GM19193 (cell line): ENCODE measurements around the gene IL17C.

Experiments
- POLR2A ChIP-seq: IDR thresholded peaks from 4 replicates; pipeline ENCODE4 v1.6.1; 2011; ENCODE audit not compliant: insufficient read depth, insufficient read length; ENCODE audit errors: extremely low read depth

IL17C gene, protein sequence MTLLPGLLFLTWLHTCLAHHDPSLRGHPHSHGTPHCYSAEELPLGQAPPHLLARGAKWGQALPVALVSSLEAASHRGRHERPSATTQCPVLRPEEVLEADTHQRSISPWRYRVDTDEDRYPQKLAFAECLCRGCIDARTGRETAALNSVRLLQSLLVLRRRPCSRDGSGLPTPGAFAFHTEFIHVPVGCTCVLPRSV

DNA sequence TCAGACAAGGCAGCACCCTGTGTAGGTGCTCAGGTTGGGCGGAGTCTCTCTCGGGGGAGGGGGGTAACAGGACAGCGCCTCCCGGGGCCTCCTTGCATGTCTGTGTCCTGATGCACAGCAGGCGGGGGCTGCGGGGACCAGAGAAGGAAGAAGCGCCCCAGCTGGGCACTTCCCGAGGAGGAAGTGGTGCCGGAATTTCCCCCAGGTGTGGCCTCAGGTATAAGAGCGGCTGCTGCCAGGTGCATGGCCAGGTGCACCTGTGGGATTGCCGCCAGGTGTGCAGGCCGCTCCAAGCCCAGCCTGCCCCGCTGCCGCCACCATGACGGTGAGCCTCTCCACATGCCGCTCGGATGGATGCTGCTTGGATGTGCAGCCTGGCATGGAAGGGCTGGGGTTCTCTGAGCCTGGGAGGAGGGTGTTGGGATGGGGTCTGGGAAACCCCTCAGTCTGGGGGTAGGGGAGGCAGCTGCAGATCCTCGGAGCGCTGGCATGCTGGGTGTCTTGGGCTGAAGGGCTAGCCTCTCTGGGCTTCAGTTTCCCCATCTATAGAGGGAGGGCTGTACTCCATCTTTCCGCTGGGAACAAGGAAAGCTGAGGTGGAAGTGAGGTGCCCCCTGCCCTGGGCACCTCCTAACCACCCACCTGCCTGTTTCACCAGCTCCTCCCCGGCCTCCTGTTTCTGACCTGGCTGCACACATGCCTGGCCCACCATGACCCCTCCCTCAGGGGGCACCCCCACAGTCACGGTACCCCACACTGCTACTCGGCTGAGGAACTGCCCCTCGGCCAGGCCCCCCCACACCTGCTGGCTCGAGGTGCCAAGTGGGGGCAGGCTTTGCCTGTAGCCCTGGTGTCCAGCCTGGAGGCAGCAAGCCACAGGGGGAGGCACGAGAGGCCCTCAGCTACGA, at the start of gene IL17C:
Gene IL17C, plus strand, starts transcription at position 250 of the 908 bp plus-strand sequence. Its CDS starts 70 bp downstream, at position 320.
- no peak for TF ChIP-seq POLR2A

DNA sequence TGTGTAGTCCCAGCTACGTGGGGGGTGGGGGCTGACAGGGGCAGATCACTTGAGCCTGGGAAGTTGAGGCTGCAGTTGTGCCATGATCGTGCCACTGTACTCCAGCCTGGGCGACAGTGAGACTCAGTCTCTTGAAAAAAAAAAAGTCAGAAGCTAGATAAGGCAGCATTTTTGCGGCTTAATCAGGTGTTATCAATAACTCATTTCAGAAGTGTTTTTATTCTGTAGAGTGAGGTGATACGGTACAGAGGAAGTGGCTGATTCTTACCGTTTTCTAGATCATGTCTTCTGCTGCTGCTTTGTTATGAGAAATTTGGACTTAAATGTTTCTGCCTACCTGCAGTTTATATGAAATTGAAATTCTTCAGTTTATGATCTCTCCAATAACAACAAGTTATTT, 49.6 kb upstream of the IL17C start:
- no peak for TF ChIP-seq POLR2A

DNA sequence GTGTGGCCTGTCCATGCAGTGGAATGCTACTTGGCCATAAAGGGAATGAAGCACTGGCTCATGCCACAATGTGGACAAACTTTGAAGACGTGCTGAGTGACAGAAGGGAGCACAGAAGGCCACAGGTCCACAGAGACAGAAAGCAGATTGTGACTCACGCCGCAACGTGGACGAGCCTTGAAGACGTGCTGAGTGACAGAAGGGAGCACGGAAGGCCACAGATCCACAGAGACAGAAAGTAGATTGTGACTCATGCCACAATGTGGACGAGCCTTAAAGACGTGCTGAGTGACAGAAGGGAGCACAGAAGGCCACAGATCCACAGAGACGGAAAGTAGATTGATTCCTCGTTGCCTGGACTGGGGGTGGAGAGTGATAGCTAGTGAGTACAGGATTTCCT, 48.9 kb upstream of the IL17C start:
- TF ChIP-seq POLR2A = no peak

DNA sequence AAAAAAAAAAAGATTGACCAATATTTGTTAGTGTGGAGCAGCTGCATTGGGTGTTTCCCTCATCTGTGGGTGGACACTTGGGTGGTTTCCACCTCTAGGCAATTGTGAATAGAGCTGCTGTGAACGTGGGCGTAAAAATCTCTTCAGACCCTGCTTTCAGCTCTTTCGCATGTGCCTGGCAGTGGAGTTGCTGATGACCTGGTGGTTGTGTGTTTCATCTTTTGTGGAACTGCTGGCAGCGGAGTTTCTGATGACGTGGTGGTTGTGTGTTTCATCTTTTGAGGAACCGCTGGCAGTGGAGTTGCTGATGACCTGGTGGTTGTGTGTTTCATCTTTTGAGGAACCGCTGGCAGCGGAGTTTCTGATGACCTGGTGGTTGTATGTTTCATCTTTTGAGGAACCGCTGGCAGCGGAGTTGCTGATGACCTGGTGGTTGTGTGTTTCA, 46.8 kb upstream of the IL17C start:
- TF ChIP-seq POLR2A = no peak

DNA sequence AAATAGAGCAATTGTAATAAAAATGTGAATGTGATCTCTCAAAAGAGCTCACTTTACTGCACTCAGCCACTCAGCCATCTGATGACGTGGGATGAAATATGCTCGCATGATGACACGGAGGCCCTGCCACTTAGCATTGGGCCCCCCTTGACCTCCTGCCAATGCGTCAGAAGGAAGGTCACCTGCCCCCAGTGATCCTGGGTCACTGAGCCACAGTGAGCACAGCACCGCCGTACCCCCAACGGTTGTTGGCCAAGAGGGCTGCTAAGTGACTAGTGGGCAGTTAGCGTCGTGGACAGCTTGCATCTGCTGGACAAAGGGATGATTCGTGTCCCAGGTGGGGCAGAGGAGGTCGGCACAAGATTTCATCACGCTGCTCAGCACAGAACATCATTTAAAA, 45.3 kb upstream of the IL17C start:
- no peak for TF ChIP-seq POLR2A

DNA sequence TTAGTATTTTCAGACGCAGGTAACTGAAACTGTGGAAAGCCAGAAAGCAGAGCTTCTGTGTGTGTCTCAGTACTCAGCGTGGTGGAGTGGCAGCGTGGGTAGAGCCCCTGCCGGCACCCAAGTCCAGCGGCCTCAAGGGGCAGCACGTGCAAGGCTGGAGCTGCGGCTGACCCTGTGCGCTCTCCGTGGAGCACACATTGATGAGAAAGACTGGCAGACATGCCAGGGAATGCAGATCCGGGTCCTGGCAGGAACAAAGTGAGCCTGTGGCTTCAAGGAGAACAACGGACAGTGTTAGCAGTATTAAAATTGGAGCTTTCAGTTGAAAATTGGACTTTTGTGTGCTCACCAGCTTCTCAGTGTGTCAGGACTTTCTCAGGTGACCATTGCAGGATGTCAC, 44.9 kb upstream of the IL17C start:
- TF ChIP-seq POLR2A = no peak

DNA sequence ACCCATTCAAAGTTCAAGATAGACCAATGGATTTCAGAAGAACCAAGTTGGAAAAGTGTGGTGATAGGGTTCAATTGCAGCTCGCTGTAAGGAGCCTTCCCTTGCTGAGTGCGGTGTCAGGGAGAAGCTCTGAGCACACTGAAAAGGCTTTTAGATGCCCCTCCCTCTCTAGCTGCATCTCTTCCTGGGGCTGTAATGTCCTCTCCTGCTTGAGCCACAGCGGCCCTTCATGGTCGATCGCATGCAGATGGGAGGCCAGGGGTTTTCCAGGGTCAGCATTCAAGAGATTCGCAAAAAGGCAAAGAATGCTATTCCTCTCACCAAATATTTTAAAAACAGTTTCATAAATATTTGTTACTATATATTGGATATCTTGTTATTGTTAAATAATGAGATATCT, 44.5 kb upstream of the IL17C start:
- no peak for TF ChIP-seq POLR2A

DNA sequence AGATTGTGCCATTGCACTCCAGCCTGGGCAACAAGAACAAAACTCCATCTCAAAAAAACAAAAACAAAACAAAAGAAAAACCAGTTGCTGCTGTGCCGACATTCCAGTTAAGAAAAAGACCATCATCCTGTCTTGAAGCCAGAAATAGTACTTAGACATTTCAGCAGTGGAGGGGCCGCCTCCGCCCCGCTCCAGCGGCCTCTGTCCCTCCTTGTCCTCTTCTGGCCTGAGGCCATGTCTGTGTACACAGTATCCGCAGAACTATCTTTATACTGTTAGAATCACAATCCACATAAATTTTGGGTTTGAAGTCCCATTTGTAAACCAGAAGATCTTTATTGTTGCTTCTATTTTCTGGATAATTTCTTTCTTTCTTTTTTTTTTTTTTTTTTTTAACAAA, 43.3 kb upstream of the IL17C start:
- no peak for TF ChIP-seq POLR2A

DNA sequence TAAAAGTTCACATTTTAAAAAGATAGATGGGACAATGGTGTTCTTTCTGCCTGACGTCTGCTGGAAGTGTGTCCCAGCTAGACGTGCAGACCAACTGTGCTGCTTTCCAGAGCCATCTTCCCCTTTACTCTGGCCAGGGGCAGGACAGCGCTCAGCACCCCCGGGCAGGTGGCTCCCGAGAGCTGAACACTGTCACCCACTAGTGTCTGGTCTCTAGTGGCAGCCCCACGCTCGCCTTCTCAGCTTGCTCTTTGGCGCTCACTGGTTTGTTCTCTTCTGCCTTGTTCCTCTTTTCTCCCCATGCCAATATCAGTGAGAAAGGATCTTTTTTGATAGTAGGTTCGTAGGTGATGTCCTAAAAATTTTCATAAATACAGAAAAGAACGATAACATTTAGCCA, 42.5 kb upstream of the IL17C start:
- TF ChIP-seq POLR2A = no peak

DNA sequence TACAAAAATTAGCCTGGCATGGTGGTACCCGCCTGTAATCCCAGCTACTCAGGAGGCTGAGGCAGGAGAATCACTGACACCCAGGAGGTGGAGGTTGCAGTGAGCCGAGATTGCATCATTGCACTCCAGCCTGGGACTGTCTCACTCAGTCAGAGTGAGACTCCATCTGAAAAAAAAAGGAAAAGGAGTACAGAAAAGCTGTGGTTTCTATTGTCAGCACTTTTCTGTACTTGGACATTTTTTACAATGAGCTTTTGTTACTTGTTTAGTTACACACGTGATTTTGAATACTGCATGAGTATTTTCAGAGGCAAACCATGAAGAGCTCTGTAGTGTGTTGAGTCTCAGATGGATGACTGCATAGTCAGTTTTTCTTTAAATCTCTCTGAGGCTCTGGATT, 41.9 kb upstream of the IL17C start:
- TF ChIP-seq POLR2A = no peak

DNA sequence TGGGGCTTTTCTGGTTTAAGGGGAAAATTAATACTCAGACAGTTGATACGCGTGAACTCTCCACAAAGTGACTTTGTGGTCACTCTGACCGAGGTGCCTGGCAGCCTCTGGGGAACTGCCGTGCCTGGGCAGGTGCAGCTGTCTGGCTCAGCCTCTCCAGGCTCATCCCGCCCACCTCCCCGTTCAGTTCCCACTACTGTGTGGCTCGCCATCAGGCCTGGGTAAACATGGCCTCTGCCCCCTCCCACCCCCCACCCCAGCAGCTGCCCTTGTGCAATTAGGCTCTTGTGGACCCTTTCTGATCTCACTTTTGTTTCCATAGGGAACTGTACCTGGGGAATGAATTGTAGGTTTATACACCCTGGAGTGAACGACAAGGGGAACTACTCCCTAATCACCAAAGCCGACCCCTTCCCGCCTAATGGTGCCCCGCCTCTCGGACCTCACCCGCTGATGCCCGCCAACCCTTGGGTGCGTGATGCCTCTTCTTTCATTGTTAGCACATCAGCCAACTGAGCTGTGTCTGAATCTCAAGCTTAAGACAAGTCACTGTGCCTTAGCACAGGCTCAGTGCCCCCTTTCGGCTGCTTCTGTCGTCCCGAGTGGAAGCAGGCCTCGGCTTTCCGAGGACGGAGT, 40.4 kb upstream of the IL17C start:
- TF ChIP-seq POLR2A = no peak

DNA sequence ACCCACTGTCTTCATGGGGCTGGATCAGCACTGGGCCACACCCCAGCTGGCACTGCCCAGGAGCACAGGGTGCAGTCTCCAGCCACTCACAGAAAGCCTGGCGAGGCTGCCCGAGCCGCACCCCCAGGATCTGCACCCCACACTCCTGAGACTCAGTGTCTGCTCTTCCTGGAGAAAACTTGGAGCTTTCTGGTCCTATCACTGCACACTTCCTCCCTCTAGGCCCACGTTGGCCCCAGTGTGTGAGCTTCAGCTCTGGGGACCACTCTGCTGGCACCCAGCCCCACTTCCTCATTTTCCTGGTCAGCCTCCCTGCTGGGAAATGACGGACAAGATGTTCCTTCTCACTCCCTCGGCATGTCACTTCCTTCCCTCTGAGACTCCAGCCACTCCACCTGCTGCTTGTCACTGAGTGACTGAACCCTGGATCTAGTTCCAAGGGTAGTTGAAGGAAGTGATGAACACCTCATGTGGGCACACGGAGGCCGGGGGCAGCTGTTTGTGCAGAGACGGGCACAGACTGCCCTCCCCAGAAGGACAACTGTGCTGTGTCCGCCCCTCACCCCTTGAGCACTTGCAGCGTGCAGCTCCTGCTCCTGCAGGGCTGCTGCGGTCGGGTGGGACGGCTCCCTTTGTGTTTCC, 39.2 kb upstream of the IL17C start:
- TF ChIP-seq POLR2A = no peak

DNA sequence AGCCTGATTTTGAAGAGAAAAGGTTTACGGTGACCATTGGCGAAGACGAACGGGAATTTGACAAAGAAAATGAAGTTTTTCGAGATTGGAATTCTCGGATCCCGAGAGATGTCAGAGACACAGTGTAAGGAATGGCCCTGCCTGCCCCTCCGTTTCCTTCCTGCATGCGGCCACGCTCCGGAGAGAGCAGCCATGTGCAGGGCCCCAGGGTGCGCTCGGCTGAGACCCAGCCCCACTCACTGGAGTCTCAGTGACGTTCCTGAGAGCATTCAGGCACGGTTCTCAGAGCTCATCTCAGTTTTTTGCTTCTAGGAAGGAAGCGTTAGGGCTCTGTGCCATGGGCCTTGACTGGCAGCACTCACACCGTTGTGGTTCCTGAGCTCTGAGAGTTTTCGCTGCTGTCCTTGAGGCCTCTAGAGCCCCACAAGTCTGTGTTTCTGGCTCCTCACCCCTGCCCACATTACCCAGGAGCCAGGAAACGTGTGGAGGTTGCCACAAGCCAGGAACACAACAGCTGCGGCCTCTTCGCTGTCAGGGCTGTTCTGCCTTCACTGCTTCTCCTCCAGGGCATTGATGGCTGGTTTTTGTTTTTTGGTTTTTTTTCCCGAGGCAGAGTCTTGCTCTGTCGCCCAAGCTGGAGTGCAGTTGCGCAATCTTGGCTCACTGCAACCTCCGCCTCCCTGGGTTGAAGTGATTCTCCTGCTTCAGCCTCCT, 38.4 kb upstream of the IL17C start:
- no peak for TF ChIP-seq POLR2A

DNA sequence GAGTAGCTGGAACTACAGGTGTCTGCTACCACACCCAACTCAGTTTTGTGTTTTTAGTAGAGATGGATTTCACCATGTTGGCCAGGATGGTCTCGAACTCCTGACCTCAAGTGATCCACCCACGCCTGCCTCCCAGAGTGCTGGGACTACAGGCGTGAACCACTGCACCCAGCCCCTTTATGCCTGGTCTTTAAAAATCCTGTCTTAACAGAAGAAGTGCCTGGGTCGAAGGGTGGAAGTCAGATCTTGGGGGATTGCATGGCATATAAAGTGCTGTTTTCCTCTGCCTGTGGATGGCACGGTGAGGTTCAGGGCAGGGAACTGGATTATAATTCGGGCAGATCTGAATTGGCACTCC, 37.9 kb upstream of the IL17C start:
- TF ChIP-seq POLR2A = no peak
